NCI-H524 treated with DMSO at 0.1 percent for 48 hours (cell line): ENCODE measurements around the gene ZPLD1.
A peak's percentile ranks its signal among the peaks of the same experiment; 100 is the strongest.

Source experiments
- DNase-seq: peaks from one replicate; lab custom pipeline; 2025; lab: John Stamatoyannopoulos, UW

ZPLD1 gene

DNA sequence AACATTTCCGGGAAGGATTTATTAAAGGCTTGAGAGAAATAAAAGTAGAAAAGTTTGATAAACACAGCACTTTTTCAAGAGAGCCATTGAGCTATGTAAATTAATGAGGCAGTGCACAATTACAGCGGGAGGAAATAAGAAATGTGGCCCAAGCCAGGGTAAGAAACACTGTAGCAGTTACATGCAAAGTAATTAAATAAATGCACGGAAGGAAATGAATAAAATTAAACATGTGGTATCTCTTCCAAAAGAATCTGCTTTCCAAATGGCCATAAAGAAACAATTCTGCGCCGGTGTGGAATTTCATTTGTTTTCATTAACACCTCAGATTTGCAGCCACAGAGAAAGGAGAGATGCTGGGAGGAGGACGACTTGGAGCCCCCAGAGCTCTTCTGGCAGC is 35.3 kb downstream of the ZPLD1 start:
- DNase-seq, result no peak

DNA sequence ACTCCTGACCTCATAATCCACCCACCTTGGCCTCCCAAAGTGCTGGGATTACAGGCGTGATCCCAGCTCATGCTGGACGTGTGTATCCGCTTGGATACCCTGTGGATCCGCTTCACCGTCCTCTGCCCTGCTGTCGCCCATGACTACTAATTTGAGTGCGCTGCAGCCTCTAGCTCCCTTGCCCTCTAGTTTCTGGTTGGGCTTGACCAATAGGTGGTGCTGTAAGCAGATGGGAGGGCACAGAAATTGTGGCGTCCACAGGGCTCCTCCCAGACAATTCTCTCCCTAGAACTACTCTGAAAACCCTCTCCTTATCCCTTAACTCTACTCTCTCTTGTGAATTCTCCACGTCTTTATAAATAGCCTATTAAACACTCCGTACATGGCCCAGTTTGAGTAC is 36.2 kb downstream of the ZPLD1 start:
- DNase-seq, result no peak

DNA sequence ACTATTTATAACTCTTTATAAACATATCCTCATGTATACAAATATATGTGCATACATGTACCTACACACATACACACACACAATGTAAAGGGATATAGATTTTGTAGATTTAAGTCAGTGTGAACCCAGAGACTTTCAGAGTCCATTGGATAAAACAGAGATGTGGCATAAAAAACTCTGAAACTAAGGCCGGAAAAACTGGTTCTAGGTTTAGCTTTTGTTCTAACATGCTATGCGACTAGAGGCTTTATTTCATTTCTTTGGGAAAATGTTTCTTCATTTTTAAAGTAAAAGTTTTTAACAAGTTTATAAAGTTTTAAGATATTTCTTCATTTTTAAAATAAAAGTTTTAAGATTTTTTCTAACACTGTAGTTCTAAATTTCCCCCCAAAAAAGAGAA is 36.7 kb downstream of the ZPLD1 start:
- DNase-seq, result no peak

DNA sequence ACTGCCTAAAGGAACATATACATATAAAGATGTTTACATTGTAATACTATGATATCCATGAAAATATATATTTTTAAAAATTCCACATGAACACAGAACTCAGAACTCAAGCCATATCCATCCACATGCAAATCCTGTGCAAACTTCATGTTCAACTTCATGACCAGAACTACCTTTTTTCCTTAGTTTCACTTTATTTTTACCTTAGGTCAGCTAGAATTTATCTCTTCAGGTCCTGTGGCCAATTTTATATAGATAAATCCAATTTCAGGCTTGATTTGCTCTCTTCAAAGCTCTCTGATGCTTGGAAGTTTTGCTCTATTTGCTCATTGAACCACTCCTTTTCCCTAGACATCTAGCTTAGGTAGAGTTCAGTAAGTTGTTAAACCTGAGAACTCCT is 38.8 kb downstream of the ZPLD1 start:
- no peak for DNase-seq

DNA sequence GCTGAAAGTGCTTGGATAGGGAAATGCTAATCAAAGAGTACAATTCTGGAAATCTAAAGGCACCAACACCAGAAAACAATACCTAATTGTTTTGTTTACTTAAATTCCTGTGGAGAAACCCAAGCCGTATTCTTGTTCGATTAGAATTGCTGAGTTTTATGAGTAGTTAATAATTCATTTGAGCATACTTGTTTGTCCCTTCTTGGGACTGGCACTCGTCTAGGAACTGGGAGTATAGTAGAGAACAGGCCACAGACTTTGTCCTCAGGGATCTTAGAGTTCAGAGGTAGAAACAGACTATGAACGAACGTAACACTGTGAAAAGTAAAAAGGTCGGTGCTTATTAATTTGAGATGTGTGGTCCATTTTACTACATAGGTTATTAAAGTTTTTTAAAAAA is 39.4 kb downstream of the ZPLD1 start:
- DNase-seq, result no peak

DNA sequence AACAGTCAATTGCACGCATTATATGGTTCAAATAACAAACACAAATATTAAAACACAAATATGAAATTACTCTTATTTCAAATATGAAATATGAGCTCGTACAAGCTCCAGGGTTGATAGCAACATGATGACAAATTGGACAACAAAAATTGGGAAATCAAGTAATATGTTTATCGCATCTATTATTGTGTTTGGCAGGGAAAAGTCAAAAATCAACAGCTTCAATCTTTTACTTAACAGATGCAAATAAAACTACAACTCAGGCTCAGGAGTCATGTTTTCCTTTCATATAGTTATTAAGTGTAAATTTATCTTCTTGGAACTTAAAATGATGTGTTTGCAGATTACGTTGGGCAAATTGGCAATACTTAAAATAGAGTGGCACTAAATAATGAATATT is 41.4 kb downstream of the ZPLD1 start:
- DNase-seq, result no peak

DNA sequence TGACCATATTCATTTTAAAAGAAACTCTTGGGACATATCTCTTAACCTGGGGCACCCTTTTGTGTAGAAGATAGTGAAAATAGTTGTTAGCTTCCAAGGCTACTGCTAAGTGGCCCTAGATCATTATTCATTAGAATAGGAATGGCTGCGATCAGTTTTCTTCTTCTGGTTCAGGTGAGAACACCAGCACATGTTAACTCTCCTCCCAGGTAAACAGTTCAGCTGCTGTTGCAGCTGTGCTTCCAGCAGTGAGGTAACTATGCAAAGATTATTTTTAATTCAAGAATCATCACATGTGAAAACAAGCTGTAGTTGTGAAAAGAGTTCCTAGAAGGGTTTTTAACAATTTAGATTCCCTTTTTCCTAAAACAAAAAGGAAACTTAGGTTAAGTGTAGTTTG is 43.3 kb downstream of the ZPLD1 start:
- DNase-seq, result no peak

DNA sequence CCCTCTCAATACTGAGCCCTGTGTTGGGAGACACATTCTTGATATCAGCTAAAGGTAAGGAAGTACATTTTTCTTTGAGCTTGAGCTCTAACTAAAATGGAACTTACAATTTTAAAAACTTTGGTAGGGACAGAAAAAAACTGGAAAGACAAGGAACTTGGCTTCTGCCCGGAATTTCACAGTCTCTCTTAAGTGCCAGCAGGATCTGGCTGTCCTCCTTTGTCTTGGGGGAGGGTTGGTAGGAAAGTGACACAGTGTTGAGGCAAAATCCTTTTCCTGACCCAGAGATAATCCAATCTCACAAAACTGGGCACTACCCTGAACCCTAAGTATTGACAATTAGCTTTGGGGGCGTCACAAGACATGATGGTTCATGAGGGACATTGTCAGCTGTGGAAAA is 45.3 kb downstream of the ZPLD1 start:
- DNase-seq, result no peak

DNA sequence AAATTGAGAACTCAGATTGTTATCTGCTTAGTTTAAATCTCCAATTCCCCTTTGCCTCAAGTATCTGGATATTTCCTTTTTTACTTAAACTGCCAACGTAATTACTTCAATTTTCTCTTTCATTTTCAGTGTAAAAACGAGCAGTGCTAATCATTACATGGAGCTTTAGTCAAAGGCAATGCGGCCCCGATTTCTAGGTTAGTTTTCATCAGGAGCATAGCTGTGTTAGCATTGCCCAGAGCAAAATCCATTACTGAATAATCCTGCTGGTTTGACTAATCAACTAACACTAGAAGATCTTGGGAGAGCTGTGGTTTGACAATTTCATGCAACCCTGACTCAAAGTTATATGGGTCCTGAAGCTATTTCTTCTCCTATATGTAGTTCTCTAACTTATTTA is 46.2 kb downstream of the ZPLD1 start:
- no peak for DNase-seq

DNA sequence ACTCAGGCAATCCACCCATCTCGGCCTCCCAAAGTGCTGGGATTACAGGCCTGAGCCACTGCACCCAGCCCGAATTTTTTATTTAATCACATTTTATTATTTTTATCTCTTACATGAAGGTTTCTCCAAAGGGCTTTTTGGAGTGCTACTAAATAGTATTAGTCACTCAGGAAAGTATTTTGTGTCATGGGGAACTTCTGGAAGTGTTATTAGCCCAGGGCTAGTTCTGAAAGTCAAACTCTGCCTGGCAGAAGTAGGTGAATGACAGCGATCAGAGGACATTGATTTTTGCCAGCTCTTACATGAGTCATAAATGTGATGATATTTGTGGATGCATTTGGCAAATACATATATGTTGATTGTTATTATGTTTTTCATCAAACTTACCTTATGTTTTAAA is 48.7 kb downstream of the ZPLD1 start:
- DNase-seq, result no peak

DNA sequence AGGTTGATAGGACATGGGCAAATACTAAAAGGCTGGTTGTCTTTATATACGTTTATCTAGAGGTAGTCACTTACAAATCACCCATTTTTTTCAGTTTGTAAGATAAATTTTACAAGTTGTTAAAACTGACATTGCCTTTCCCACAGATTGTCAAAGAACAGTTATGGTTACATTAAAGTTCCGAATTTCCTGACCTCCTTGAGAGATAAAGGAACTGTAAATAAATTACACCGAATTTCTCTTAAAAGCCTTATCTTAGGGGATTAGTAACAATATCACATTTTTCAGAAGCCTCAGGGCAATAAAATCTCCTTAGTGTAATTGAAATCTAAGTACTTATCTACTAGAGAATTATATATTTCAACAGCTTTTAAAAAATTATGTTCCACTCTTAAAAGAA is 49.5 kb downstream of the ZPLD1 start:
- DNase-seq, result peak; percentile 45

DNA sequence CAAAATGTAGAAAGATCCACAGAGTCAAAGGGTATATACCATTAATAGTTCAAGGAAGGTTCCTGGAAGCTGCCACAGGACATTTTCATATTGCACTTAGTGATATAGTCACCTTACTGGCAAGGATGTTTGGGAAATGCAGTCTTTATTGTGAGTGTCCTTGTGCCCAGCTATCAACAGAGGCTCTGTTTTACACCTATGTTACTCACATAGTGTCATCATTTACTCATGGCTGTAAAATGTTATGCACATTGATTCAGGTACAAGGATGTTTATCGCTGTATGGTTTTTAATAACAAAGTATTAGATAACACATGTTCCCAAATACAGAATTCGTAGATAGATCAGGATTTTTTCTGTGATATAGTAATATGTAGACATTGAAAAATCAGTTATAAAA is 50.9 kb downstream of the ZPLD1 start:
- no peak for DNase-seq

DNA sequence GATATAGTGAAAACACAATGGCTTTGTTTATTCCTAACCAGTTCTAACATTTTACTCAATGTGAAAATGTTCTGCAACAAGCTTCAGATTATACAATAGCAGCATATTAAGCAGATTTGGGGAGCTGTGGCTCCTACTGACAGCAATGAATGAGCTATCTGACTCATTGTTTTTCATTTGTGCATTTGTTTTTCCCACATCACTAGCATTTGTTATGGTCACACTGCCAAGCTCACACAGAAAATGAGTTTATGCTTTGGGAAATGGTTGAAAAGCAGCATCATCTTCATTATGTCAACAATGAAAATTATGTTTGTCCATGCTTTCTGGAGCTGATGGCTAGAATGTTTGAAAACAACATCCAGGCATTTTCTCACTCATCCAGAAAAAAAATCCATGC is 53.5 kb downstream of the ZPLD1 start:
- DNase-seq, result no peak

DNA sequence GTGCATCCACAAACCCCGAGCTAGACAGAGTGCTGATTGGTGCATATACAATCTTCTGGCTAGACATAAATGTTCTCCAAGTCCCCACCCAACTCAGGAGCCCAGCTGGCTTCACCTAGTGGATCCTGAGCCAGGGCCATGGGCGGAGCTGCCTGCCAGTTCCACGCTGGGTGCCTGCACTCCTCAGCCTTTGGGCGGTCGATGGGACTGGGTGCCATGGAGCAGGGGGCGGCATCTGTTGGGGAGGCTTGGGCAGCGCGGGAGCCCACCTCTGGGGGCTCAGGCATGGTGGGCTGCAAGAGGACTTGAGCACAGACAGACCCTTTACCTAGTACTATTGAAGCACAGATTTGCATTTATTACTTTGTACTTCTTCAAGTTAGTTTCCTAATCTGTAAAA is 57.5 kb downstream of the ZPLD1 start:
- no peak for DNase-seq

DNA sequence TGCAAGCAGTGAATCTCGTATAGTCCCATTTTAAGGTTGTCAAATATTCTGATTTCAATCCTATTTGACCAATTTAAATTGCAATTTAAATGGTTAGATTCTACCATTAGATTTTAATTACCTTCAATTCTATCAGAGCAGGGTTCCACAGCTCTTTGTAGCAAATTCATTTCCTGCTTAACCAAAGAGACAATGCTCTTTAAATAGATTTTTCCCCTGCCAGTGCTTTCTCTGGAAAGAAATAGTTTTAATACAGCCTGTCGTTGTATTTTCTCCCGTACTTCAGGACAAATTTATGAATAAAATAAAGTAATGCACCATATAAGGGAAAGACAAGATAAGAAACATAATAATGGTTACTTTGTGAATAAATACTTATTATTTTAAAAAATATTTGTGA is 62.8 kb downstream of the ZPLD1 start:
- no peak for DNase-seq

DNA sequence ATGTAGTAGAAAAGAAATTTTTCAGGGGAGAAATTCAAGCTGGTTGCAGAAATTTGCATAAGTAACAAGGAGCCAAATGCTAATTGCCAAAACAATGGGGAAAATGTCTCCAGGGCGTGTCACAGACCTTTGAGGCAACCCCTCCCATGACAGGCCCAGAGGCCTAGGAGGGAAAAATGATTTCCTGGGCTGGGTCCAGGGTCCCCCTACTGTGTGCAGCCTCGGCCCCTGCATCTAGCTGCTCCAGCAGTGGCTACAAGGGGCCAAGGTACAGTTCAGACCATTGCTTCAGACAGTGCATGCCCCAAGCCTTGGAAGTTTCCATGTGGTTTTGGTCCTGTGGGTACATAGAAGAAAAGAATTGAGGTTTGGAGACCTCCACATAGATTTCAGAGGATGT is 70.7 kb downstream of the ZPLD1 start:
- no peak for DNase-seq

DNA sequence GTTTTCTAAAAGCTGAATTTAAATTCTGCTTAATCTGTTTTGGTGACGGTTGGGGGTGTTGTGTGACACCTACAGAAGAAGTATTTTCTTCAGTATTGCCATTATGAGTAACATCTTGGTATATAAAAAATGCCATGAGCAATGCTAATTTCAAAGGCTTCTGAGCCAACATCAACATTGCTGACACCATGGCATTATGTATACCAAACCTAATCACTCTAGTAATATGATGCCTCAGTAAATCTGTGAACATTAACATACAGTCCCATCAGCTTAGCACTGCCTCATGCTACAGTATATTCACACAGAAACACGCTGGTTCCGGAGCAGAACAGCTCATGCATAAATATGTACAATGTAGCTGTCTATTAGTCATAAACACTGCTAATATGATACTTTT is 75.8 kb downstream of the ZPLD1 start:
- DNase-seq, result peak; percentile 52

DNA sequence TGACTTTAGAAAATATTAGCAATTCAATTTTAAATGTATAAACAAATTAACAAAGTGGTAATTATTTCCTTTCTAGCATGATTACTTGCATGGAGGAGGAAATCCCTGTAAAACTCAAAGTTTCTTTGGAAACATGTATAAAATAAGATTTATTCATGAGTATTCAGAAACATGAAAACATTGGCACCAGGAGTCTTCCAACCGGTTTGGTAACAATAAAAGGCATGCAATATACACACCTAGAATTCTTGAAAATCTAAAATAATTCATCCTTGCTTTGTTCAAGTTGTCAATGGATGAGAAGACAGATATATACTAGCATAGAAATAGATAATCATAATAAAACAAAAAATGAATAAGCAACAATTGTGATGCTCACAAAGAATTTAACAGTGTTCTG is 76.4 kb downstream of the ZPLD1 start:
- no peak for DNase-seq

DNA sequence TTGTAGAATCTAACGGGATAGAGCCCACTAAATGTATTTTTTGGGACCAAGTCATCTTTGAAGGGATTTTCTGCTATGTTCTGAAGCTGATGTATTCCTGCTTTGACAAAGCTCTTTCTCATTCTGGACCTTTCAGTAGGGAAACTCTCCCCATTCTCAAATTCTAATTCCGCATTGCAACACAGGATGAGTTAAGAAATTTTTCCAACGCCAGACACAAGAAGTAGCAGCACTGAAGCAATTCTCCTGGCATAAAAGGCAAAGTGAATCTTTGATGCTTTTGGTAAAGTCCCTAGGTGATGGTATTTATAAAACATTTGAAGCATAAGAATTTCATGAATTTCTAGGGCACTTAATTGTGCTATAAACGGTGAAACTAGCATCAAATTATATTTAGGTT is 76.8 kb downstream of the ZPLD1 start:
- DNase-seq, result no peak

DNA sequence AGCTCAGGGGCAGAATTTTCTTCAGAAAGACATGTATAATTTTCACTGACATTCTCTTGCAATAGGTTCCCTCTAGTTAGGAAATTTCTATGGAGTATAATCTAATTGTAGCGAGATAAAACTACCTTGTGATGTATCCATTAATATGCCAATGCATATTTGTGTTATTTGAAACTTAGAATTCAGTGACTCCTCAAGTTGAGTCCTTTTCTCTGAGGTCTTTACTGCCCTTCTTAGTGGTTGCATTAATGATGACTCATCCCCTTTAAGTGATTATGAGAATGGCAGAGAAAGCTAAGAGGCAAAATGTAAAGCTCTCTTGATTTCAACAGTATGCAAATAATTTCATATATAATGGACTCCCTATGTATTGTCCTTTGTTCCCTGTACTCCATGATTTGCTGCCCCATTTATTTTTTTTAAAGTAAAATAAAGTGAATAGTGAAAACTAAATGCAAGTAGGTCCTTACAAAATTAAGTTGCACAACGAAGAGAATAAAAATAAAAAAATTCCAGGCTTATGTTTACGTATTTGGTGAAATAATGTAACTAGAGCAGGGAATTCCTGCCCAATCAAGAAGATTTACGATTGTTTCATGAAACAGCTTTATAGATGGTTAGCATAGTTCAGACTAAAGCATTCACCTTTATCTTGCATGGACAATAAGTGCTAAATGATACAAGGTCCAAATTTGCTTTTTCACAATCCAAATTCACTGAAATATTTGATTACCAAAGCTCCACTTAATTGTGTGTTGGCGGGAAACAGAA is 78.1 kb downstream of the ZPLD1 start:
- DNase-seq, result no peak

DNA sequence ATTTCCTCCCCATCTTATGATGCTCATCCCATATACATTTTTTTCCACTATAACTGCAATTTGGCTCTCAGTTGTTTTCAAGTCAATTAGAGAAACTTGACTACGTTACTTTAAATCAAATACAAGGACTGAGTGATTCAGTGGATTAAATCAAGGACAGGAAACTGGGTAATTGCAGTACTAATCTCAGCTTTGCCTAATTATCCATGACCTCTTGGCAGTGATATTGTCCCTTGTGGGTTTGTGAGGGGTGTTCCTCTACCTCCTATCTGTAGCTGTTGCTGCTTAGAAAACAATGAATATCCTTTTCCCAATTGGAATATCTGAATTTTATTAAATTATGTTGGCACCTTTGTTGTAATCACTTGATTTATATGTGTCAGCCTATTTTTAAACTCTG is 79.4 kb downstream of the ZPLD1 start:
- DNase-seq, result peak; percentile 93

DNA sequence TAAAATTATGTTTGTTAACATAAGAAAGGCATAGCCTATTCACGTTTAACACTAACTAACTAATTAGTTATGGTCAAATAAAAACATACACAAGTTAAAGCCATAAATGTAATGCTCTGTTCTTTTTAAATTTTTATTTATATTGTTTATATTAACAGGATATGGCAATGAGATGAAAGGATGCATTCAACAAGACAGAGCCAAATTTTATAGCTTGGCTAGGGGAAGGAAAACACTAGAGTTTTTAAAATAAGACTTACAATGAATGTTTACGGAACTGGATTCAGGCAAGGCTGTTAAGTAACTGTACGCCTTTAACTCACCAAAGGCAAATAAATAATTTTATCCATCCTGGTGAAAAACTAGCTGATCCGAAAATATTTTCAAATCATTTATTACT is 86.4 kb downstream of the ZPLD1 start:
- no peak for DNase-seq

DNA sequence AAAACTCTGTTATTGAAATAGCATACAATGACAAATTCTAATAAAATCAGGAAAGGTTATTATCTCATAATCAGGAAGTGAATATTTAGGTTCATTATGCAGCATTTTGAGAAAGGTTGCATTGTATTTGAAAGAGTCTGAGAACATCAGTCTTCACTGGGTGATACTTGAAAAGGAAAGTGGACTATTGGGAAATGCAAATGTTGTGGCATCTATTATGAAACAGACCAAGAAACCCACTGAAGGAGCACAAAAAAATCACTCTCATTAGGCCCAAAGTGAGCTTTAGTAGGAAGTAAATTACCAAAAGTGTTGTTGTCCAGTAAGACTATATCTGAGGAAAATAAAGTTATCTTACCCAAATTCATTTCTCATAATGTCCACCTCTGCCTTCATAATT is 90.8 kb downstream of the ZPLD1 start:
- DNase-seq, result no peak

DNA sequence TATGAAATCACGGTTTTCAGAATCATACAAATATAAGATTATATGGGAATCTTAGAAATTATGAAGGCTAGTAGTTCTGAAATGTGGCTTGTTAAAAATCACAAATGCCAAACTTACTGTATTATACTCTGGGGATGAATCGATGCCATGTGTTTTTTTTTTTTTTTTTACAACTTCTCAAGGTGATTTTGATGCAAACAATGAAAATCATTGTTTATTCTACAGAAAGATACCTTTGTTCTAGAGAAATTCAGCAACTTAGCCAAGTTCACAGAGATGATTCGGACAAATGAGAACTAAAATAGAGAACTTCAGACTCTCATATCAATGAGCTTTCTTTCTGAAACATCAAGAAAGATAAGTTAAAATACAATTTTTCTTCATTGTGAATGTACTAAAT is 92.0 kb downstream of the ZPLD1 start:
- no peak for DNase-seq

DNA sequence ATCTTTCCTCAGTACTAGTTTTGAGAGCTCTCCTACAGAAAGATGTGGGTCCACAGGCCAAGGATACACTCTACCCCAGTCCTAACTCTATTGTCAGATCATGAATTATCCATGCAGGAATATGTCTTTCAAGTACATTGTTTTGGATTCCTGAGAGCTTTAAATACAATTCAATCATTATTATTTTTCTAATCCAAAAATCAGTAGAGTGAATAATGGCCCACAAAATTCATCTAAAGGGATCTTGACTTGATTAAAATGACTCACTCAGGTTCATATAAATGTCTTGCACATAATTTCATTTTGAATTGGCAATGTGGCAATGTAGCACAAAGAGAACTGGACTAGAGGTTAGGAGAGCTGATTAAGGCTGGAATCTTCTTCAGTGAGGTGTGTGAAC is 93.9 kb downstream of the ZPLD1 start:
- DNase-seq, result no peak
